HG03521 (cell line): Measurements from ENCODE around the gene KCNF1.

Source experiments
- ATAC-seq: cut with Tn5 transposase; IDR thresholded peaks from one replicate; pipeline ENCODE4 v1.9.1; 2021; ENCODE audit warnings: mild to moderate bottlenecking, moderate library complexity; ENCODE audit not compliant: unreplicated experiment

The KCNF1 gene

GRCh38 chr2:10901160-10901939 is 10.4 kb upstream of the KCNF1 start:
- no peak for ATAC-seq

GRCh38 chr2:10903861-10904210 is 7.9 kb upstream of the KCNF1 start:
- no peak for ATAC-seq

GRCh38 chr2:10904455-10904854 is 7.3 kb upstream of the KCNF1 start:
- no peak for ATAC-seq

GRCh38 chr2:10905006-10905861 is 6.5 kb upstream of the KCNF1 start:
- no peak for ATAC-seq

GRCh38 chr2:10905862-10906143 is 5.9 kb upstream of the KCNF1 start:
- ATAC-seq, result no peak

GRCh38 chr2:10906926-10907625 is 4.7 kb upstream of the KCNF1 start:
- no peak for ATAC-seq

- no peak for ATAC-seq
These were observed 3.5 kb upstream of the KCNF1 start for GRCh38 chr2:10908195-10908594.

GRCh38 chr2:10909050-10909995 is 2.4 kb upstream of the KCNF1 start:
- no peak for ATAC-seq

- ATAC-seq, result no peak
These were observed 1.8 kb upstream of the KCNF1 start for GRCh38 chr2:10909996-10910341.

GRCh38 chr2:10910625-10911024 is 1.1 kb upstream of the KCNF1 start:
- no peak for ATAC-seq

- ATAC-seq, result no peak
These were observed 470 bp downstream of the KCNF1 start for GRCh38 chr2:10912076-10912731.

- ATAC-seq, result no peak
These were observed 1.2 kb downstream of the KCNF1 start for GRCh38 chr2:10912796-10913455.

GRCh38 chr2:10913501-10914271 is 2.0 kb downstream of the KCNF1 start:
- no peak for ATAC-seq

- ATAC-seq, result no peak
These were observed 2.5 kb downstream of the KCNF1 start for GRCh38 chr2:10914272-10914693.

- ATAC-seq, result no peak
These were observed 3.5 kb downstream of the KCNF1 start for GRCh38 chr2:10915236-10915635.

GRCh38 chr2:10915731-10916276 is 4.1 kb downstream of the KCNF1 start:
- no peak for ATAC-seq

GRCh38 chr2:10916953-10917352 is 5.2 kb downstream of the KCNF1 start:
- ATAC-seq, result no peak

- ATAC-seq, result no peak
These were observed 6.2 kb downstream of the KCNF1 start for GRCh38 chr2:10917927-10918326.
